Memory B cell (primary cell): ENCODE data around the gene MED26.
"Not testable (repeated sequence)": the region's sequence is repeated elsewhere in the genome, so short reads cannot be mapped to it uniquely, and the experiment has no call there.

Experiments used
- ATAC-seq: fragments of 150-1000 bp; cut with Tn5 transposase; 2 replicates; pipeline ENCODE4 v1.10.0; 2021; ENCODE audit warnings: low read depth, mild to moderate bottlenecking, moderate library complexity
- DNase-seq, 2 donors: peaks; one replicate each; pipeline ENCODE4 v3.0.0; 2022; ENCODE audit warnings: low spot score in 2 of 2
- H3K27ac Mint-ChIP-seq: one replicate; pipeline ENCODE4 v1.8.0; 2022; ENCODE audit warnings: mild to moderate bottlenecking, moderate library complexity, mixed read lengths
- H3K27me3 Mint-ChIP-seq: one replicate; pipeline ENCODE4 v1.8.0; 2022; ENCODE audit warnings: mixed read lengths
- H3K36me3 Mint-ChIP-seq: one replicate; pipeline ENCODE4 v1.8.0; 2022; ENCODE audit warnings: mild to moderate bottlenecking, mixed read lengths
- H3K4me1 Mint-ChIP-seq: one replicate; pipeline ENCODE4 v1.8.0; 2022; ENCODE audit warnings: mixed read lengths
- H3K4me3 Mint-ChIP-seq: one replicate; pipeline ENCODE4 v1.8.0; 2022; ENCODE audit warnings: mild to moderate bottlenecking, moderate library complexity, mixed read lengths
- H3K9me3 Mint-ChIP-seq: one replicate; pipeline ENCODE4 v1.8.0; 2022; ENCODE audit warnings: mixed read lengths

Gene MED26

GRCh38 chr19:16659464-16659831 lies 31.4 kb upstream of the MED26 start:
- no peak for ATAC-seq
- Mint-ChIP-seq H3K27me3 (no peaks in the 10 kb centered on the region), H3K9me3 (no peaks in the 10 kb centered on the region), H3K4me1 (peaks cover 25% of the 10 kb centered on the region), H3K36me3 (peaks cover 12% of the 10 kb centered on the region), H3K27ac (peak overlapping the region; percentile 92), H3K4me3 (peak overlapping the region; percentile 93)
- DNase-seq = no peak

DNA sequence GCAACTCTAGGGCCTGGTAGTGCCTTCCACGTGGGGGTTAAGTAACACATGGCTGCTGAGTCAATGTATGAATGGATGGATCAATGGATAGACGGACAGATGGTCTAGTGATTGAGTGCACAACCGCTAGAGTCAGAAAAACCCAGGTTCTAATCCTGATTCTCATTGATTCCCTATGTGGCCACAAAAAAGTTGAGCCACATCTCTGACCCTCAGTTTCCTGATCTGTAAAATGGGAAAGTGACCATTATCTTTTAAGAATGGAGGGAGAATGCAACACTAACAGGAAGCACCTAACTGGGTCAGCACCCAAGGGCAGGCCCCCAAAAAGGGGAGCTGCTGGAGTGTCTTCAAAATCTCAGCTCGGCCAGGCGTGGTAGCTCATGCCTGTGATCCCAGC lies 29.4 kb upstream of the MED26 start:
- Mint-ChIP-seq H3K27me3 (no peaks in the 10 kb centered on the region), H3K4me3 (no peak overlapping the region), H3K36me3 (peaks cover 20% of the 10 kb centered on the region), H3K27ac (no peak overlapping the region), H3K9me3 (no peaks in the 10 kb centered on the region), H3K4me1 (peaks cover 23% of the 10 kb centered on the region)
- DNase-seq (no peak), ATAC-seq (no peak)

GRCh38 chr19:16655727-16656126 lies 27.7 kb upstream of the MED26 start:
- DNase-seq (no peak), ATAC-seq (no peak)
- Mint-ChIP-seq H3K27ac (no peak overlapping the region), H3K27me3 (no peaks in the 10 kb centered on the region), H3K4me1 (peaks cover 29% of the 10 kb centered on the region), H3K9me3 (no peaks in the 10 kb centered on the region), H3K36me3 (peaks cover 29% of the 10 kb centered on the region), H3K4me3 (no peak overlapping the region)

- no peak for DNase-seq
- Mint-ChIP-seq H3K4me3 (no peak overlapping the region), H3K27ac (no peak overlapping the region), H3K4me1 (peaks cover 36% of the 10 kb centered on the region), H3K9me3 (no peaks in the 10 kb centered on the region), H3K36me3 (peaks cover 34% of the 10 kb centered on the region), H3K27me3 (no peaks in the 10 kb centered on the region)
- no peak for ATAC-seq
Observed at GRCh38 chr19:16654627-16655026, 26.6 kb upstream of the MED26 start.

DNA sequence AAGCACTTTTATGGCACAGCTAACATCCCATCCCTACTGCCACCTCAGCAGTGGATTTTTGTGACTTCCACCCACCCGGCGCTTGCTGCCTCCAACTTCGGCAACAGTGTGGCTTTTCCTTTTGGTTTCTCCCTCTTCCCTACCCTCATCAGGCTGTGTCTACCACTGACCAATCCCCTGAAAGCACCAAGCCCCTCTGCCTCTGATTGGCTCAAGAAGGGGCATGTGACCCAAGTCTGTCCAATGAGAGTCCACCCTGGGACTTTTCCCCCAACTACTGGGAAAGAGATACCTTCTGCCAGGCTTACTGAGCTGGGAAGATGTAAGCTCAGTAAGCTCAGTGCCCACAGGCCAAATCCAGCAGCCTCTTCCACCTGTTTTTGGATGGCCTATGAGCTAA lies 26.1 kb upstream of the MED26 start:
- Mint-ChIP-seq H3K9me3 (no peaks in the 10 kb centered on the region), H3K27me3 (no peaks in the 10 kb centered on the region), H3K4me3 (no peak overlapping the region), H3K36me3 (peaks cover 35% of the 10 kb centered on the region), H3K4me1 (peaks cover 34% of the 10 kb centered on the region), H3K27ac (no peak overlapping the region)
- no peak for ATAC-seq
- no peak for DNase-seq

GRCh38 chr19:16652854-16653253 lies 24.9 kb upstream of the MED26 start:
- DNase-seq (no peak), ATAC-seq (no peak)
- Mint-ChIP-seq H3K27ac (peak overlapping the region; percentile 53), H3K4me3 (no peak overlapping the region), H3K9me3 (no peaks in the 10 kb centered on the region), H3K4me1 (peaks cover 26% of the 10 kb centered on the region), H3K36me3 (peaks cover 28% of the 10 kb centered on the region), H3K27me3 (no peaks in the 10 kb centered on the region)

GRCh38 chr19:16651421-16652188 lies 23.6 kb upstream of the MED26 start:
- H3K36me3 Mint-ChIP-seq = peaks cover 23% of the 10 kb centered on the region
- DNase-seq, H3K4me3 Mint-ChIP-seq, ATAC-seq, H3K9me3 Mint-ChIP-seq, H3K27me3 Mint-ChIP-seq: not testable (repeated sequence)
- H3K27ac Mint-ChIP-seq = peak overlapping the region; percentile 66
- peaks cover 20% of the 10 kb centered on the region for H3K4me1 Mint-ChIP-seq

- H3K27me3 Mint-ChIP-seq = no peaks in the 10 kb centered on the region
- H3K4me1 Mint-ChIP-seq = peaks cover 20% of the 10 kb centered on the region
- no peak overlapping the region for H3K4me3 Mint-ChIP-seq
- ATAC-seq (no peak), DNase-seq (no peak)
- peak overlapping the region; percentile 66 for H3K27ac Mint-ChIP-seq
- peaks cover 23% of the 10 kb centered on the region for H3K36me3 Mint-ChIP-seq
- H3K9me3 Mint-ChIP-seq = no peaks in the 10 kb centered on the region
Observed at GRCh38 chr19:16650821-16651220, 22.8 kb upstream of the MED26 start.

GRCh38 chr19:16649734-16650133 lies 21.7 kb upstream of the MED26 start:
- peaks cover 25% of the 10 kb centered on the region for H3K36me3 Mint-ChIP-seq
- H3K27me3 Mint-ChIP-seq = no peaks in the 10 kb centered on the region
- DNase-seq = no peak
- H3K4me3 Mint-ChIP-seq = no peak overlapping the region
- H3K9me3 Mint-ChIP-seq = no peaks in the 10 kb centered on the region
- H3K27ac Mint-ChIP-seq = no peak overlapping the region
- ATAC-seq = no peak
- peaks cover 20% of the 10 kb centered on the region for H3K4me1 Mint-ChIP-seq

DNA sequence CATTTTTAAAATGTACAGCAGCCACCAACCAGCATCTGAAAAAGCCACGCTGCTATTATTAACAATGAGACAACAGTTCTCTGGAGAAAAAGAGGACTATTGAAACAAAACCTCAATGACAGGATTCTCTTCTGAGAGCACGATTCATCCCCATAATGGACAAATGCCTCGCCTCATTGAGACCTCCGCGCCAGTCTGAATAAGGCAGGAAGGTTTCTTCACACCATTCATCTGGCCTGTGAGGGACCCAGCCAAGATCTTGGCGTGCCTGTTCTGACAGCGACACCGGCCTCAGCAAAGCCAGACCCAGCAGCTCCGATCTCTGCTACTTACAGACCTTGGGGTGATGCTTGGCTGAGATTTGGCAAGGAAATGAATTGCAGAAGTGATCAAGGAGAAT lies 17.1 kb upstream of the MED26 start:
- DNase-seq (no peak), ATAC-seq (no peak)
- Mint-ChIP-seq H3K4me3 (no peak overlapping the region), H3K36me3 (peaks cover 17% of the 10 kb centered on the region), H3K27me3 (no peaks in the 10 kb centered on the region), H3K4me1 (peaks cover 7% of the 10 kb centered on the region), H3K27ac (no peak overlapping the region), H3K9me3 (no peaks in the 10 kb centered on the region)

DNA sequence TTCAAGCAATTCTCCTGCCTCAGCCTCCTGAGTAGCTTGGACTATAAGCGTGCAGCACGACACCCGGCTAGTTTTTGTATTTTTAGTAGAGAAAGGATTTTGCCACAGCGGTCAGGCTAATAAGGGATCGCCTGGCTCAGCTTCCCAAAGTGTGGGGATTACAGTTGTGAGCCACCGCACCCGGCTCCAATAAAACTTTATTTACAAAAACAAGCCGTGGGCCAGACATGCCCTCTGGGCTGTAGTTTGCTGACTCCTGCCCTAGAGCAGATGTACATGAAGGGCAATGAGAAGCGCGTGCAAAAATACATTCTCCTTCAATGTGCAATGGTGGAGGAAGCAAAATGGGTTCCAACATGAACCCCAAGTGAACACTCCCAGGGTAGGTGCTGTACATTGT lies 13.7 kb upstream of the MED26 start:
- H3K36me3 Mint-ChIP-seq = peaks cover 18% of the 10 kb centered on the region
- H3K27ac Mint-ChIP-seq = no peak overlapping the region
- ATAC-seq (no peak), DNase-seq (no peak)
- no peaks in the 10 kb centered on the region for H3K9me3 Mint-ChIP-seq
- H3K4me3 Mint-ChIP-seq = no peak overlapping the region
- H3K4me1 Mint-ChIP-seq = peaks cover 9% of the 10 kb centered on the region
- no peaks in the 10 kb centered on the region for H3K27me3 Mint-ChIP-seq

DNA sequence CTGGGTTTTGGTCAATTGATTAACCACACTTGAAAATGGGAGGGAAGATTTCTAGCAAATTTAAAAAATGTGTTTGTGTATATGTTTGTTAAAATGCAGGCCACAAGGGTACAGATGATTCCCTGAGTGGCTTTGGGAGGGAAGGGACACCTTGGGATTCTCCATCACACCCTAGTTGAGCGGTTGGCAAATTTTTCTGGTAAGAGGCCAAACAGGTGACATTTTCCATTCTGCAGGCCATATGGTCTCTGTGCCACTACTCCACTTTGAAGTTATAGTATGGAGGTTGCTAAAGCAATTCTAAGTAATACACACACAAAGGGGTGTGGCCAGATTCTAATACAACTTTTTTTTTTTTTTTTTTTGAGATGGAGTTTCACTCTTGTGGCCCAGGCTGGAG lies 12.9 kb upstream of the MED26 start:
- DNase-seq (no peak), ATAC-seq (no peak)
- Mint-ChIP-seq H3K4me1 (peaks cover 9% of the 10 kb centered on the region), H3K9me3 (no peaks in the 10 kb centered on the region), H3K27me3 (no peaks in the 10 kb centered on the region), H3K36me3 (peaks cover 18% of the 10 kb centered on the region), H3K4me3 (no peak overlapping the region), H3K27ac (no peak overlapping the region)

- H3K4me3 Mint-ChIP-seq = no peak overlapping the region
- no peaks in the 10 kb centered on the region for H3K9me3 Mint-ChIP-seq
- DNase-seq (no peak), ATAC-seq (no peak)
- H3K27ac Mint-ChIP-seq = no peak overlapping the region
- no peaks in the 10 kb centered on the region for H3K27me3 Mint-ChIP-seq
- H3K36me3 Mint-ChIP-seq = peaks cover 16% of the 10 kb centered on the region
- H3K4me1 Mint-ChIP-seq = peaks cover 11% of the 10 kb centered on the region
Observed at GRCh38 chr19:16638666-16639065, 10.7 kb upstream of the MED26 start.

DNA sequence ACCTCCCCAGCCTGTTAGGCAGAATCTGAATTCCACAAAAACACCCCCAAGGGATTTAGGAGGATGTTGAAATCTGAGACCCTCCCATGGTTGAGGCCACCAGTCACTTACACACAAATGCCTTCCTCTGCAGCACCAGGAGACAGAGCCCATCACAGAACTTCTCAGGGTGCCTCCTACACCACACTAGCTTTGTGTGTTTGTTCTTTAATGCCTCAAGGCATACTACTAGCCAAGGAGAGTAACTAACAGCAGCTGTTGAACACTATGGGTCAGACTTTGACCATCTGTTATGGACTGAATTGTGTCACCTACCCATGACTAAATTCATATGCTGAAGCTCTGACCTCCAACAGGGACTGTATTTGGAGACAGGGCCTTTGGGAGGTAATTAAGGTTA lies 9.5 kb upstream of the MED26 start:
- DNase-seq = no peak
- Mint-ChIP-seq H3K9me3 (no peaks in the 10 kb centered on the region), H3K27me3 (no peaks in the 10 kb centered on the region), H3K4me3 (no peak overlapping the region), H3K36me3 (peaks cover 12% of the 10 kb centered on the region), H3K27ac (no peak overlapping the region), H3K4me1 (peaks cover 11% of the 10 kb centered on the region)
- no peak for ATAC-seq

- ATAC-seq = no peak
- Mint-ChIP-seq H3K4me1 (peaks cover 17% of the 10 kb centered on the region), H3K36me3 (peaks cover 8% of the 10 kb centered on the region), H3K9me3 (no peaks in the 10 kb centered on the region), H3K4me3 (no peak overlapping the region), H3K27ac (no peak overlapping the region), H3K27me3 (no peaks in the 10 kb centered on the region)
- no peak for DNase-seq
Observed at GRCh38 chr19:16631465-16631864, 3.5 kb upstream of the MED26 start.
